ENCODE results near the gene MAGI2. TPM values are rescaled to one million over a fixed set of nuclear protein-coding genes. Genes with fewer than 3 reads are reported as not detected.

MAGI2 gene
- total and polyA plus RNA-seq, 9 donors, result 7.1 to 20.4 (median 18.7) TPM

- H3K27me3 ChIP-seq, result no peaks in the 10 kb centered on the region
- no peaks in the 10 kb centered on the region for H3K36me3 ChIP-seq
- no peak overlapping the region for H3K4me3 ChIP-seq
- H3K4me1 ChIP-seq (ENCODE audit: insufficient read depth), result no peaks in the 10 kb centered on the region
- H3K9me3 ChIP-seq, result no peaks in the 10 kb centered on the region
- intact Hi-C loops (cut with DNase I), result no loop called here
- H3K27ac ChIP-seq, result no peak overlapping the region
- TF ChIP-seq POLR2A (IDR thresholded peaks at IDR 0.05) (no peak), EP300 (IDR thresholded peaks at IDR 0.05) (no peak)
- TF ChIP-seq, protein P1, sequence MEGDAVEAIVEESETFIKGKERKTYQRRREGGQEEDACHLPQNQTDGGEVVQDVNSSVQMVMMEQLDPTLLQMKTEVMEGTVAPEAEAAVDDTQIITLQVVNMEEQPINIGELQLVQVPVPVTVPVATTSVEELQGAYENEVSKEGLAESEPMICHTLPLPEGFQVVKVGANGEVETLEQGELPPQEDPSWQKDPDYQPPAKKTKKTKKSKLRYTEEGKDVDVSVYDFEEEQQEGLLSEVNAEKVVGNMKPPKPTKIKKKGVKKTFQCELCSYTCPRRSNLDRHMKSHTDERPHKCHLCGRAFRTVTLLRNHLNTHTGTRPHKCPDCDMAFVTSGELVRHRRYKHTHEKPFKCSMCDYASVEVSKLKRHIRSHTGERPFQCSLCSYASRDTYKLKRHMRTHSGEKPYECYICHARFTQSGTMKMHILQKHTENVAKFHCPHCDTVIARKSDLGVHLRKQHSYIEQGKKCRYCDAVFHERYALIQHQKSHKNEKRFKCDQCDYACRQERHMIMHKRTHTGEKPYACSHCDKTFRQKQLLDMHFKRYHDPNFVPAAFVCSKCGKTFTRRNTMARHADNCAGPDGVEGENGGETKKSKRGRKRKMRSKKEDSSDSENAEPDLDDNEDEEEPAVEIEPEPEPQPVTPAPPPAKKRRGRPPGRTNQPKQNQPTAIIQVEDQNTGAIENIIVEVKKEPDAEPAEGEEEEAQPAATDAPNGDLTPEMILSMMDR (IDR thresholded peaks at IDR 0.05), result no peak
- WGBS, 3 donors, result 93 to 96% (median 95%) methylated on average over 5 of the region's 5 CpGs
- DNase-seq, result no peak
These were observed 1370.9 kb downstream of the MAGI2 start for GRCh38 chr7:78082556-78082955.

GRCh38 chr7:78081888-78082287, 1371.6 kb downstream of the MAGI2 start:
- WGBS, 3 donors, result 84 to 94% (median 94%) methylated on average over 4 of the region's 4 CpGs
- intact Hi-C loops (cut with DNase I), result no loop called here
- Histone ChIP-seq H3K27me3 (no peaks in the 10 kb centered on the region), H3K27ac (no peak overlapping the region), H3K9me3 (no peaks in the 10 kb centered on the region), H3K36me3 (no peaks in the 10 kb centered on the region), H3K4me3 (no peak overlapping the region), H3K4me1 (ENCODE audit: insufficient read depth) (no peaks in the 10 kb centered on the region)
- DNase-seq, result no peak
- TF ChIP-seq, protein P1 (IDR thresholded peaks at IDR 0.05), result no peak
- no peak for TF ChIP-seq POLR2A (IDR thresholded peaks at IDR 0.05)
- no peak for TF ChIP-seq EP300 (IDR thresholded peaks at IDR 0.05)

DNA sequence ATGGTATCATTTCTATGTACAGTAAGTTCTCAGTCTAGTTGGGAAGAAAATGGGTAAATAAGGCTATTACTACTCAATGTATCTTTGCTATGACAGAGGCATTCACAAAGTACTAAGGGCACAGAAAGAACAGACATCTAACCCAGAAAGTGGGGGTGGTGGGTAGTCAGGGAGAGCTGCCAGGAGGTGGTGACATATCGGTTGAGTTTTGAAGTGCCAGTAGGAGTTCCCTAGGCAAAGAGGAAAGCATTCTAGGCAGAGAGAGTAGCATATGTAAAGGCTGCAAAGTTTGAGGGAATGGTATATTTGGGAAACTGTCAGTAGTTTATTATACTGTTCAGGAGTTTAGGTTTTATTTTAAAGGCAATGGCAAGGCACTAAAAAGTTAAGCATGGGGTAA, 1372.1 kb downstream of the MAGI2 start:
- Histone ChIP-seq H3K9me3 (no peaks in the 10 kb centered on the region), H3K4me1 (ENCODE audit: insufficient read depth) (no peaks in the 10 kb centered on the region), H3K36me3 (no peaks in the 10 kb centered on the region), H3K27ac (no peak overlapping the region), H3K4me3 (no peak overlapping the region), H3K27me3 (no peaks in the 10 kb centered on the region)
- 97 to 100% (median 98%) methylated on average over 1 of the region's 1 CpG for WGBS, 3 donors
- DNase-seq, result no peak
- TF ChIP-seq EP300 (IDR thresholded peaks at IDR 0.05) (no peak), POLR2A (IDR thresholded peaks at IDR 0.05) (no peak)
- TF ChIP-seq, protein P1 (IDR thresholded peaks at IDR 0.05), result no peak
- intact Hi-C loops (cut with DNase I), result no loop called here

- 95 to 97% (median 96%) methylated on average over 4 of the region's 4 CpGs for WGBS, 3 donors
- H3K36me3 ChIP-seq, result no peaks in the 10 kb centered on the region
- H3K27ac ChIP-seq, result no peak overlapping the region
- DNase-seq, result no peak
- no peaks in the 10 kb centered on the region for H3K9me3 ChIP-seq
- no peaks in the 10 kb centered on the region for H3K4me1 ChIP-seq (ENCODE audit: insufficient read depth)
- H3K27me3 ChIP-seq, result no peaks in the 10 kb centered on the region
- no peak overlapping the region for H3K4me3 ChIP-seq
- intact Hi-C loops (cut with DNase I), result no loop called here
- TF ChIP-seq POLR2A (IDR thresholded peaks at IDR 0.05) (no peak), EP300 (IDR thresholded peaks at IDR 0.05) (no peak)
- TF ChIP-seq, protein P1 (IDR thresholded peaks at IDR 0.05), result no peak
These were observed 1372.7 kb downstream of the MAGI2 start for GRCh38 chr7:78080811-78081210.

All from ovary (tissue), 9 donors.